Suppressor macrophage (primary cell): ENCODE measurements around the gene CHD1.

Experiments
- DNase-seq, 4 experiments: peaks; one replicate each; pipeline ENCODE4 v3.0.0-alpha.2; 2020 to 2022

Gene CHD1

GRCh38 chr5:98935206-98935605 lies 6.4 kb upstream of the CHD1 start:
- no peak for DNase-seq

DNA sequence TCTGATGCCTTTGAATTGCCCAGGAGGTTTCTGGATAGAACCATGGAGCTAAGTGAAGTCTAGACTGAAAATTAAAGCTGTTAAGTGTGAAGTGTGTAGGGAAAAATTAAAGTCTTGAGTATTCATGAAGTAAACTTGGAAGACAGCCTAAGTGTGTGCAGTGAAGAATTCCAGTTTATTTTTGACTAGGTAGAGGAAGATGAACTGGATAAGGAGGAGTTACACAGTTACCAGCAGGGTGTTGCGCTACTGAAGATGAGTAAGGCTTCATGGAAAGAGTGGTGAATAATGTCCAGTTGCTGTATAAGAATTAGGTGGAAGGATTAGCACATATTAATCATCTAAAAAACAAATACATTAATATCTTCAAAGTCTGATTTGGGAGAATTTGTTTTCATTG lies 5.7 kb upstream of the CHD1 start:
- DNase-seq = peak in 2 of 4 experiments; percentile 8 to 24

DNA sequence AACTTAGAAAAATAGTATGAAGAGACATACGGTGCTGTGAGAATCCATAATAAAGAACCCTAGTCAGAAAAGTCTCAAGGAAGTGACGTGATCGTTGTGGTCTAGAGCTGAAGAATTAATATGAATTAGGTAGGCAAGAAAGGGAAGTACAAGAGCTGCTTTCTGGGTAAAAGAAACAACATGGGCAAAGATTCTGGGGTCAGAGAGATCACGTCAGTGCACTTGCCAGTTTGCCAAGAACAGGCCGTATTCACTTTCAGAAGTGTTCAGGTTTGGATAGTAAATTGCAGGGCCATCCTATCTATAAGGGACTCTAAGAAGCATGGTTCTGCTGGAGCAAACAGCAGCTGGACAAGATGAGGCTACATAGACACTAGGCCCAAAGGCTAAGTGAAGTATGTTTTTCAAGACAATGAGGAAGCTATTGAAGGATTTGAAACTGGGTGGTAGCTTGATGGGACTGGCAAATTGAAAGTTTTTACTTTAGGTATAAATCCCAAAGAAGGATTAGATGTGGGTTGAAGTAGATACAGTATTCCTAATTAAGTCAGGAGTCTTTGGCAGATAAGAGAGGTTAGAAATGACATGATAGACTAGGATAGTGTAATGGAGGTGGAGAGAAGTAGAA lies 4.8 kb upstream of the CHD1 start:
- peak; percentile 61 to 89 (median 79) for DNase-seq

- DNase-seq = no peak
These were observed 2.4 kb upstream of the CHD1 start for GRCh38 chr5:98930972-98931762.

DNA sequence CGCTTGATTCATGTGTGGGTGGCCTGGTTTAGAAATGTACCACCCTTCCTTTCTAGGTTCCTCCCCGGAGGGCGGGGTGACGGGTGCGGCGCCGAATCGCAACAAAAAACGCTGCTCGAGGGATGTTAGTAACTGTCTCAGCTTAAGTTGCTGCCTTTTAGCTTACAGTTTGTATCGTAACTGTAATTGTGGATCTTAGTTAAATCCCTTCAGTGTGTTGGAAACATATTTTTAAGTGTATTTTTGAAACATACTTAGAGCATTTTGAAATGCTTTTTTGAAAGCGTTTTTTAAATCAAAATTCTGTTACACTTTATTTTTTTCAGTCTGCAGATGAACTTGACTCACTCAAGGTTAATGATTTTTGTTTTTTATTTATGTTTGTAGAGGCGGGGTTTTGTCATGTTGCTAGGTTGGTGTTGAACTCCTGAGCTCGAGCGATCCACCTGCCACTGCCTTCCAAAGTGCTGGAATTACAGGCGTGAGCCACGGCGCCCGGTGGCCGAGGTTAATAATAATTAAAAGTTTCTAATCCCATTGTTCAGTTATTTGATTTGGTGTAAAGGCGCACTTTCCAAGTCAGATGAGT lies 997 bp upstream of the CHD1 start:
- DNase-seq = peak in 1 of 4 experiments; percentile 26

DNA sequence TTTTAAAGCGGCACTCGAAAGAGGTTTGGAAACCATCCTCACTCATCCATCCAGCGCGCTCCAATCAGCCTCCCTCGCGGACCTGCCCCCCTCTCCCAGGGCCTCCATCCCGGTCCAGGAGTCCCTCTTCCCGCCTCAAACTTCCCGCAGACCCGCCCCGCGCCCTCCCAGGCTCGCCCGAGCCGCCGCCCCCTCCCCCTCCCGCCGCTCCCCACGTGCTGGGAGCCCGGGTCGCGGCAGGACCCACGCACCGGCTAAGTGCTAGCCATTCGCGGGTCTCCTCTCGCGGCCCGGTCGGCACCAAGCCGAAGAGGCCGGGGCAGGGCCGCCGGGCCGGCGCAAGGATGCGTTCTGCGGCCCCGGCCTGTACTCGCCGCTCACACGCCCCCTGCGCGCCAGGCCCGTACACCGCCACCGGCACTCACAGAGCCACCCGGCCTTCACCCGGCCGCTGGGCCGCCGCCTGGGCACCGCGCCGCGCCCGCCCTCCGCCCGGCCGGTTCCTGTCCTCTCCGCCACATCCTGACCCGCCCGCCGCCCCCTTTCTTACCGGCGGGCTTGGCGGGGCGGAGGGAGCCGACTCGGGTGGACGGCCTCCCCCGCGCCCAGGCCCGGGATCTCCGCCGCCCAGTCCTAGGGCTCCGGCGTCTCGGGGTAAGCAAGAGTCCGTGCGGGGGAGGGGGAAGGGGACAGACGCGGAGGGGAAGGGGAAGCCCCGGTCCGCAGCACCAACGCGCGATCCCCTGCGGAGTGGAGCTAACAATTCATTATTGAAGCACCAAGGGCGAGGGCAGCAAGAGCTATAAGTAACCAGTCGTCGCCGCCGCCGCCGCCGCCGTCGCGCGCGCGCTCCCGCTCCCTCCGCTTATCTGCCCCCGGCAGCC lies 576 bp downstream of the CHD1 start:
- peak in 3 of 4 experiments; percentile 48 to 60 (median 56) for DNase-seq

DNA sequence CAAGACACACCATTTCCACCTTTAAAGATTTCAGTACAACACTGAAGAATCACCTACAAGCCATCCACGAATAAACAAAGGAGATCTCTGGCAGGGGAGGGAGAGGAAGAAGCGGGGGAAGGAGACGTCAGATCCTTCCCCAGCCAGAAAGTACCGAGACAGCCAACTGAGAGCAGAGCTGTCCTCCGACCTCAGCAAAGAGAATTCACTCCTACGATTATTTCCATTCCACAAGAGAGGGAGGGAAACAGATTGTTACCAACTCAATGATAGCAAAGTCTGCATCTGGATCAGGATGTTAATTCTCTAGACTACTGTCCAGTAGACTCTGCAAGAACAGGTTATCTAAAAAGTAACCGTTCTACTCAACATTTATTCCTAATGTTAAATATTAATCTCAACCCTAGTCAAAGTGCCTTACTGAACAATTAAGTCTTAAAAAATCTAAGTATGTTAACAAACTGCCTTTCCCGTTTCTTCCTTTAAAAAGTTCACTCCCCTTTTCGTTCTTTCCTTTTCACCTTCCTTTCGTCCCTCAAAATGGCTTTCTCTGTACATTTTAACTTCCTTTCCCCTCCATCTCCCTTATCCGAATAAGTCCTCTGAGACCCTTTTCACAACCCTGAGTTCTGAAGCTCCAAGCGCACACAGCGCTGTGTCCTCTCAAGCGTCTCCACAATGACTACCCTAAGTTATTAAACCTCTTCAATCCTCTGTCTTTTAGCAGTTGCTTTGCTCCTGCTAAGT lies 1.4 kb downstream of the CHD1 start:
- DNase-seq = peak; percentile 65 to 80 (median 76)

DNA sequence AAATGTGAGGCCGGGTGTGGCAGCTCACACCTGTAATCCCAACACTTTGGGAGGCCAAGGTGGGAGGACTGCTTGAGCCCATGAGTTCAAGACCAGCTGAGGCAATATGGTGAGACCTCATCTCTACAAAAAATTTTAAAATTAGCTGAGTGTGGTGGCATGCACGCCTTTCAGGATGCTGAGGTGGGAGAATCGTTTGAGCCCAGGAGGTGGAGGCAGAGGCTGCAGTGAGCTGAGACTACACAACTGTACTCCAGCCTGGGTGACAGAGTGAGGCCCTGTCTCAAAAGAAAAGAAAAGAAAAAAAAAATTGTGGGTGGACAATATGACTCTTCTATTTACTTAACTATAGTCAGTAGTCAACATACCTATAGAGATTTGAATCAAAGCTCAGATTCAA lies 4.8 kb downstream of the CHD1 start:
- no peak for DNase-seq

DNA sequence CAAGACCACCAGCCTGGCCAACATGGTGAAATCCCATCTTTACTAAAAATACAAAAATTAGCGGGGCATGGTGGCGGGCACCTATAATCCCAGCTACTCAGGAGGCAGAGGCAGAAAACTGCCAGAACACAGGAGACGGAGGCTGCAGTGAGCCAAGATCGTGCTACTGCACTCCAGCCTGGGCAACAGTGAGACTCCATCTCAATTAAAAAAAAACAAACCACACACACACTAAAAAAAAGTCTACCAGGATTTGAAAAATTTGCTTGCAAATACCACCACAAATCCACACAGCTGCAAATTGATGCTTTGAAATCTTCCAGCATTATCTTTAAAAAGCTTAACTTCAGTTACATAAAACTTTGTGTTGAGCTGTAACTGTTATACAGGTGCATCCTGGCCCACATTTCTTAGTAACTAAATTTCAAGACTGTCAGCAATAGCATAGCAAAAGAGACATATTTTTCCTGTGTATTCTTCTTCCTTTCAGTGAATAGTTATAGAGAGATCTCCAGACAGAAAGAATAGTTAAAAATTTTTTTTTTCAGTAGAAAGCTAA lies 6.8 kb downstream of the CHD1 start:
- no peak for DNase-seq

DNA sequence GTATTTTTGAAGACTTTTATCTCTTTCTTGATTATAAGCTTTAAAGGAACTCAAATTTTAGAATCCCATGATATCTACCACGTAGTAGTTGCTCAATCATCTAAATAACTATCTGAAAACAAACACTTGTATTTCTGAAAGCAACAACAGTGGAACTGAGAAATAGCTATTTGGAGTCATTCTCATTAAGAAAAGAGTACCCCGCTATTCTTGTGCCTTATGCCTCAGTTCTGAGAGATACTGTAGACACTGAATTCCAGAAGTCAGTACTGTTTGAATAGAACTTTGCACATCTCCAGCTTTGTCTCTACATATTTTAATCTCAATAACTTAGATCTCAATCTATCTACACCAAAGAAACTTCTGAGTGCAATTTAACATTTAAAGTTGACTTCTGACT lies 11.4 kb downstream of the CHD1 start:
- DNase-seq = no peak

DNA sequence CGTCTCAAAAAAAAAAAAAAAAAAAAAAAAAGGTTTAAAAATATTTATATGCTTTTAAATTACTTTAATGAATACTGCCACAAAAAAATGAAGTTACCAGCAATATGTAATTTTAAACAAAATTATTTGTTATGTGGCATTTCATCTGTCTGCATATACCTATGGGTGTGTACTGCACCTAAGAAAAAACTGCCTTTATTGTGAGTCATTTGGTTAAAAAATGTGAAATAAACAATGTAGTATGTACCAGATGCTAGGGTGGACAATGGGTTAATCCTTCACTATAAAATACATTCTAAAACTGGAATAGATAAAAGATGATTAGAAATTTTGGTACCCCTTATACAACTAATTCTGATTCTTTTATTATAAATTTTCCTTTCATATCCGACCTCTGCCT lies 12.3 kb downstream of the CHD1 start:
- DNase-seq = no peak

- no peak for DNase-seq
These were observed 14.9 kb downstream of the CHD1 start for GRCh38 chr5:98913911-98914310.

DNA sequence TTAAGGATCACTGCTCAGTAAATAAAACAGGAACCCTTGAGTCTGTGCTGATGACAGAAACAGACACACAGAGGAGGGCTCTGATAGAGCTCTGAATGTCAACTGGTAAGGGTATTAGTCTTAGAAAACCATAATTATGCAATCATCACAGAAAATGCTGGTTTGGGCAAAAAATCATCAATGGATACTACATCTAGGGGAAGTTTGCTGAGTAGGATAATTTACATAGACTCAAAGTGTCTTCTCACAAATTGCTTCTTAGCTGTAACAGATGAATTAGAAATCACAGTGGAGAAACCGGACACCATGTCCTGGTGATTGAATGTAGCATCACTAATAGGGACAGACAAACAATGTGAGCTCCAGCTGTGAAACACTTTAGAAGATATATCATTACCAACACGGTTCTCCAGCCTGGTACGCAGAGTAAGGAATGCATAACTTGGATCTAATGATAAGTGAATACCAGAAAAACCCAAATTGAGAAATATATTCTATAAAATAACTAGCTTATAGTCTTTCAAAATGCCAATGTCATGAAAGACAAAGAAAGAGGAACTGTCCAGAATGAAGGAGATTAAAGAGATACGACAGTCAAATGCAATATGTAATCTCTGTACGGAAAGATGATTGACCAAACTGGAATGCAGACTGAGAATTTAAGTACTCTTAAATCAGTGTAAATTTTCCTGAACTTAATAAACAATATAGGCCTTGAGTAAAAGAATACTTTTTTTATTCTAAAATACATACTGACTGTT lies 17.3 kb downstream of the CHD1 start:
- DNase-seq = peak; percentile 47 to 78 (median 60)

GRCh38 chr5:98909363-98909762 lies 19.4 kb downstream of the CHD1 start:
- DNase-seq = no peak

DNA sequence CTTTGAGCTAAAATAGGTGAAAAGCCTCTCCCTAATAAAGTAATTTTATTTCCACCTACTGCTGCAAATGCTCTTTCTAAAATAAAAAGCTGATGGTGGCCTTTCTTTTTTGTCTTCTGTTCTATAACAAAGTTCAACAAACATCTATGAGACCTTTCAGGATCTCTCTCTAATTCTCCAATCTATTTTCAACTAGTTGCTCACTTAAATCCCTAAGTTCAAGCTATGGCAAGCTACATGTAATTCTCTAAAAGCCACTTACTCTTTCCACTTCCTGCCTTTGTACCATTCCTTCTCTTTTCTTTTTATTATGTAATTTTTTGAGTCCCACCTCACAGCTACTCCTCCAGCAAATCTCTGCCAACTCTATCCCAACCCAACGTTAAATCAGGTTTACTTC lies 20.9 kb downstream of the CHD1 start:
- no peak for DNase-seq

DNA sequence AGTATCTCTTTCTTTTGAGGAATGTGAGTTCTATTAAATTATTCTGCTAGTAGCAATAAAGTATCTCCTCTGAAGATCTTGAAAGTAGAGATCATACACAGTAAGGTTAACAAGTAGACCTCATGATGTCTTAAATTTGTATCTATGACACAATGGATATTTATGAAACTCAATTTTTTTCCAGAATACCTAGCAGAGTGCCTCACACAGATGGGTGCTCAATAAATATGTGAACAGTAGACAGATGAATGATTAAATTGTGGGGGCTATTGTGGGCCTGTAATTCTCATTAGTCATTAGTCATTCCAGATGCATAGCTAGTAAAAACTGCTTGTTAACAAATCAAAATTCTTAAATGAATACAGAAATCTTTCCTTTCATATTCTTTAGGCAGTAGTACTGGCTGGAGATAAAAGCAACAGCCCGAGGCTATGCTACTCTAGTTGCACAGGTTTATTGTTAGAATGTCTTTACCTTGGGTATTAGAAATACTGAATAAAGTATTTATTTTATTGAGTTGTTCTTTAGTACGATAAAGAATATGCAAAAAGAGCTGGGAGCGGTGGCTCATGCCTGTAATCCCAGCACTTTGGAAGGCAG lies 22.0 kb downstream of the CHD1 start:
- no peak for DNase-seq

- DNase-seq = peak in 3 of 4 experiments; percentile 23 to 73 (median 64)
These were observed 22.7 kb downstream of the CHD1 start for GRCh38 chr5:98905857-98906688.

GRCh38 chr5:98904780-98905179 lies 24.0 kb downstream of the CHD1 start:
- no peak for DNase-seq

DNA sequence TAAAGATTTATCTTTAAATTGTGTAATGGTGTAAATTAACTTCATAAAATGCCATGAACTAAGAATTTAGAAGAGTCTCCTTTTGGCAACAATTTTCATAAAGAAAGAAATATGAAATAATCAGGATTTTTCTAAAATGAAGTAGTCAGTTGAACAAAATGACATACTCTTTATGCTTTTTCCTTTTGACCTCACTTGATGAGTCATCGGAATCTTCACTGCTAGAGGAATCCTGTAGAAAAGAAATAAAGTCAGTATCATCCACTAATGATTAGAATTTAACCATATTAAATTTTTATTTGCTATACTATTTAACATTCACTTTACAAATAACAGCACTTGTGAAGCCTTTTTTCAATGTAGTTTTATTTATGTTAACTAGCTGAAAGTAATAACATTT lies 26.1 kb downstream of the CHD1 start:
- no peak for DNase-seq

DNA sequence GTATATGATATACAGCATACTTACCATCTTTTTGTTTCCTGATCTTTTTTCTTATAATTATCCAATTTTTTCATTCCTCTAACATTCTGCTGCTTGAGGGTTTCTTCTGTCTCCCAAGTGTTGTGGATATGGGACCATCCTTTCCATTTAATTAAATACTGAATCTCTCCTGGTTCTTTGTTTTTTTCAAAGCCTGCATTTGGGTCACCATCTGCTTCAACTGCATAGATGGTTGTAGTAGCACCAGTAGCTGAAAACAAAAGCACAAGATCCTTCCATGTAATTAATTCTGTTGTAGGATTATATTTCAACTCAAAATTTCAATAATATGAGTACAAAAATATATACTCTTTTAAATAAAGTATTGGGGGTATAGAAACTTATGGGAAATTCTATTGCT lies 29.4 kb downstream of the CHD1 start:
- DNase-seq = no peak
